ENCODE results near the gene DNAH8.

Gene DNAH8

DNA sequence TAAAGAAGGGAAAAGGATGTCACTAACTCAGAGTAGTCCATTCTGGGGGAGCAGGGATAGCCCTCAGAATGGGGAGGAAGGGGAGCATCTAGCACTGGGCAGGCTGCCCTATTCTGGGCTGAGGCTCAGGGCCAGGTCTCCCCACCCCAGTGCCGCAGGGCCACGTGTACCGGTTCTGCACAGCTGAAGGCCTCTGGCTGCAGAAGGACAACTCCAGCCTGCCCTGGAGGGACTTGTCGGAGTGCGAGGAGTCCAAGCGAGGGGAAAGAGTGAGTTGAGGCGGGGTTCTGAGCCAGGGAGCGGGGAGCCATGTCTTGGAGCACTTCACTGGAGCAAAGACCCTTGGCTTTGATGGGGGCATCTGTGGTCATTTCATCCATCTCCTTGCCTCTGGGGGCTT is 350.4 kb downstream of the DNAH8 start:
- DNase-seq = no peak

DNA sequence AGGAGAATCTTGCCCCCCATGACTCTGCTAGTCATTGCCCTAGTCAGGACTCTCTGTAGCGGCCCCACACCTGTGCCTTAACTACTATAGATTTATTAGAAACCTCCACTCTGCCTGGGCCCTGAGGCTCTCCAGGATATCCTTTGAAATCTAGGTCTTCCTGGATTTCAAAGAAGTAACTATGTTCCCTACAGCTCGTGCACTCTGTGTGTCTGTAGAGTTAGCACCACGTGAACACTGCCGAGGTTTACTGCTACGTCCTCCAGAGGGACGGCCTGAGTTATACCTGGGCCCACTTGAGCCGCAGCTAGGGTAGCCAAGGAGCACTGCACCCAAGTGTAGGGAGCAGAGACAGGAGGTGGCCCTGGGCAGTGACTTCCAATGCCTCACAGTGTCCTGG is 353.3 kb downstream of the DNAH8 start:
- DNase-seq = no peak

DNA sequence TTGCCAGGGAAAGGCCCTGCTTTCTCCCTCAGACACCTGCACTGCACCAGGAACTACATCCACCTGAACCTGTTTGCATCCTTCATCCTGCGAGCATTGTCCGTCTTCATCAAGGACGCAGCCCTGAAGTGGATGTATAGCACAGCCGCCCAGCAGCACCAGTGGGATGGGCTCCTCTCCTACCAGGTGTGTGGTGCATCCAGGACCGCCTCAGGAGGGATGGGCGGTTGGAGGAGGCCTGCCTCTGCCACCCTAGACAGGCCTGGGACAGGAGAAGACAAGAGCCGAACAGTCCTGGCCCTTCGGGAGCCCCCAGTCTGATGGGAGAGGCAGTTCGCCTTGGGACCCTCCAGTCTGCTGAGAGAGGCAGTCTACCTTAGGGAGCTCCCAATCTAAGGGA is 357.7 kb downstream of the DNAH8 start:
- DNase-seq = no peak

DNA sequence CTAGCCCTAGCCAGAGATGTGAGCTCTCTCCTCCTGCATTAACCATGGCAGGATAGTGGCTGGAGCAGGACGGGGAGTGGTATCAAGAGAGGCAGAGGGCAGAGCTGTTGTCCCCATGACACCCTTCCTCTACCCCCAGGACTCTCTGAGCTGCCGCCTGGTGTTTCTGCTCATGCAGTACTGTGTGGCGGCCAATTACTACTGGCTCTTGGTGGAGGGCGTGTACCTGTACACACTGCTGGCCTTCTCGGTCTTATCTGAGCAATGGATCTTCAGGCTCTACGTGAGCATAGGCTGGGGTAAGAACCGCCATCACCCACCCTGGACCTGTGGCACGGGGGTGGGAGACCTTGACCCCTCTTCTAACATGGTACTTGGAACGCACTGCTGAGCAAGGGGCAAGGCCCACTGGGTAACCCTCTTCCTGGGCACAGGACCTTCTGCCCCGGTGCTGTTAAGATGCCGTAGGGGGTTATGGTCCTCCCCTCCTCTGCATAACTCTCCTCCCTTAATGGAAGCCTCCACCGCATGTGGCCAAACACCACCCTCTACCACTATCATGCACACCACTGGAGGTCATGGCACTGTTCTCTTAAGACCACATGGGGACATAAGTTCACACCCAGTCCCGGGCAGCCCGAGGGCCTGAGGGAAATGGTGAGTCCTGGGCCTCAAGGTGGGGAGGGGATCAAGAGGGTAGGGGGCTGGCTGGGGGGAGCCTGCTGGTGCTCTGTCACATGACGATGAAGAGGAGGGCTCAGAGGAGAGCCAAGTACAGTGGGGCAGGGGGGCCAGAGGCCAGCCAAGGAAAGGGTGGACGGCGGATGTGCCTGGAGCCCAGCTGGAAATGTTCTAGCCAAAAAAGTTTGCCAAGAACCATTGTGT is 358.6 kb downstream of the DNAH8 start:
- DNase-seq = no peak

DNA sequence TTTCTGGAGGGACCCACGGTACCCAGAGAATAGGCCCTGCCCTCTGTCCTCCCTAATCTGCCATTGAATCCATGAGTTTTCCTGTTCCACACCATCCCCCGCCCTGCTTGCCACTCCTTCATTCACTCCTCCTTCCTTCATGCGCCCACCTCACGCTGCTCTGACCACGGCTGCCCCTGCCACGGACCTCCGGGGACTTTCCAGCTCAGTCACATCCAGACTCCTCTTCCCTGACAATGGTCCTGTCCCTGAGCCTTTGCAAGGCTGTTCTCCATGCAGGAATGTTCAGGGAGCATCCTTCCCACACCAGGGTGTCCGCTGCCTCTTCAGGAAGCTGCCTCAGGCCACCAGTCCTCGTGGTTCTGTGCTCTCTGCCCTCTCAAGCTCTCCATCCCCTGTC is 359.4 kb downstream of the DNAH8 start:
- DNase-seq = no peak

DNA sequence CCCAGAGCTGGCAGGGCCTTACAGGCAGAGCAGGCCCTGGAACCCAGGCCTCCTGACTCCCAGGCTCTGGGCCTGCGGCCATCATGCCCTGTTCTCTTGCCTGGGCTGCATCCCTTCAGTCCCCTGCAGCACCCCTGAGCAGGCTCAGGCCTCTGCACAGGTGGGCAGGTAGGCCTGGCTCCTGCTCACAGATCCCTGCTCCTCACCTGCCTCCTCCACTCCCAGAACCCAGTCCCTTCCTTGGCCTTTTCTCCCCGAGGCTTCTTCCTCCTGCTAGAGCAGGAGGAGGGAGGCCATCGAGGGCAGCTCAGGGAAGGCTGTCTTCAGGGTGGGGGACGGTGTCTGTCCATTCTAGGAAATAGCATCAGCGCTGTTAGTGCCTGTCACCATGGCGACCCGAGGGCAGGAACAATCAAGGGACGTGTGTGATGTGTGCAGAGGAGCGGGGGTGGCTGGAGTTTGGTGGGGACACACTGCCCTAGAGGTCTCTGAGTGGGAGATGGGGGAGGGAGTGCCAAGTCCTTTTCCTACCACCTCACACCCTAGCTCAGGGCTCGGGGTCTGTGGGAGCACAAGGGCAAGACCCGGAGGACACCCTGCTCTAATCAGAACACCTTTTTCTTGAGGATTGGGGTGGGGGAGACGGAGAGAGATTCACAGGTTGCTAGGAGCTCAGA is 360.0 kb downstream of the DNAH8 start:
- peak in 1 of 51 donors; percentile 10 for DNase-seq

DNA sequence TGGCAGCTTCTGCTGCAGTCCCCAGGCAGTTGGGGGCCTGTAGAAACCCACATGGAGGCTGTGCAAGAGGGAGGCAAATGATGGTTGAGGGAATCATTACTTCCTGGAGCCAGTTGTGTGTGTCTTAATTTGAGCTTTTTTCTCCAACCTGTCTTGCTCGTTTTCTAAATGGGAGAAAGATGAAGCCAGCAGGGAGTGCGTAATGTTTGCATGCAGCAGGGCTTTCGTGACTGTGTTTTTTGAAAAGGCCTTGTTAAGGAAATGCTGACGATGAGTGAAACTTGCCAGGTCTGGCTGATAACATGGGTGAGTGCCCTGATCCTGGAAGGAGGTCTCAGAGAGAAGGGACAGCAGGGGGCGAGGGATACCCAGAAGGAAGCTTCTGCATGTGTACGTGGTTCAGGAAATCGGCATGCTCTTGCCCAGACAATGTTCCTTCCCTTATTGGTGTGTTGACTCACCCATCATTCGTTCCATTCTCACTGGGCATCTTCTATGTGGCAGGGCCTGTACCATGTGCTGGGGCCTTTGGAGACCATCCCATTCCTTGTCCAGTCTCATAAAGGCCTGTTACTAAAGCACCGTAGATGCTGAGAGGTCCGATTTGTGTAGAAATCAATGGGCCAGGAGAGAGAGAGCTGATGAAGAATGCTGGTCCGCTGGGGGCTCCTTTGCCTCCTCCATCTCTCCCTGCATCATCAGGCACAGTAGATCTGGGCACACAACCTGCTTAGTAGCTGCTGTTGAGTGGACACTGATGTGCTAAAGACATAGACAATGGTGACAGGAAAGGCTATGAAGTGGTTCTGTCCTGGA is 360.9 kb downstream of the DNAH8 start:
- DNase-seq = no peak

DNA sequence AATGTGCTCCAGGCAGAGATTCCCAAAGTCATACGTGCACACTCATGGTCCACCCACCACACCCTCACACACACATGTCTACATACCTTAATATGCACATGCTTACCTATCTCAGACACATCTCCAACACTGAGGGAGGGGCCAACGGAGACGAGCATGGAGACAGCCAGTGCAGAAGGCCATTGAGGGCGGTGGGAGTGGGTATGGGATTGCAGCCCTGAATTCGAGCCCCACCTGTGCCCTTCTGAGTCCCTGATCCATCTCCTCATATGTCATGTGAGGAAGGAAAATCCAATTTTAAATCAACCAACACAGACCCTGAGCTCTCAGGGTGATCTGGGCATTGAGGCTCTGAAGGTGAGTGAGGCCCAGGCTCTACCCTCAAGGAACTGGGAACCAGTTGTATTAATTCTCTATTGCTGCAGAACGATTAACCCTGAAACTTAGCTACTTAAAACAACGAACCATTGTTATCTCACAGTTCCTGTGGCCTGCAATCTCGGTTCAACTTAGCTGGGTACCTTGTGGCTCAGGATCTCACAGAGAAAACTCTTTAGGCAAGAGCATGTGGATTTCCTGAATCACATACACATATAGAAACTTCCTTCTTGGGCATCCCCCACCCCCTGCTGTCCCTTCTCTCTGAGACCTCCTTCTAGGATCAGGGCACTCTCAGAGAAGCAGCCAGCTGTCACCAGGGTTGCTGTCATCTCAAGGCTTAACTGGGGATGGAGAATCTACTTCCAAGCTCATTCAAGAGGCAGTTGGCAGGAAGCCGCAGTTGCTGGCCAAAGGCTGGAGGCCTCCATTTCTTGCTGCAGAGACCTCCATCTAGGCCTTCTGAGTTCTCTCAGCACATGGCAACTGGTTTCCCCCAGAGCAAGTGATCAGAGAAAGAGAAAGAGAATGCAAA is 361.8 kb downstream of the DNAH8 start:
- DNase-seq = no peak

DNA sequence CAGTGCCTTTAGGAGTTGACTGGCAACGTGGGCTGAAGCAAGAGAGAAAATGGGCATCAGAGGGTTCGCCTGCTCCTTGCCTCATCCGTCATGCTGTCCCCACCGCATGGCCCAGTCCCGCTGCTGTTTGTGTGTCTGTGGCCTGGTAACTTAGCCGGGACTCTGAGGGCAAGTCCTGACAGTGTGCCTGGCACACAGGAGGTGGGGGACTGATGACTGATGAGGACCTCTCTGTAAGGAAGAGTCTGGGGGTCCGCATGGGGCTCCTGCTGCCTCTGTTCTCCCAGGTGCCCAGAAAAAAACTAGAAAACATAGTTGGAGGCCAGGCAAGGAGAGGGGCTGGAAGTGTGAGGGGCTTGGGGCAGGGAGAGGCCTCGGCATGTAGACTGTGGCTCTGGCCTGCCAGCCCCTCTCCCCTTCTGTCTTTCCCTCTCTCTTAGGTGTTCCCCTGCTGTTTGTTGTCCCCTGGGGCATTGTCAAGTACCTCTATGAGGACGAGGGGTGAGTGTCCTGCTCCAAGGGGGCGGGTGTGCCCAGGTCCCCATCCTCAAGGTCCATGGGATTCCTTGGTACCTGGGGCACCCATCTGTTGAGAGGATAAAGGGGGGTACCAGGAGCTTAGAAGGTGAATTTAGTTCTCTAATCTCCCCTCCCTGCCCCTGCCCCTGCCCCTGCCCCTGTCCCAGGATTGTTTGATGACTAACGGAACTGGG is 362.9 kb downstream of the DNAH8 start:
- DNase-seq = no peak

DNA sequence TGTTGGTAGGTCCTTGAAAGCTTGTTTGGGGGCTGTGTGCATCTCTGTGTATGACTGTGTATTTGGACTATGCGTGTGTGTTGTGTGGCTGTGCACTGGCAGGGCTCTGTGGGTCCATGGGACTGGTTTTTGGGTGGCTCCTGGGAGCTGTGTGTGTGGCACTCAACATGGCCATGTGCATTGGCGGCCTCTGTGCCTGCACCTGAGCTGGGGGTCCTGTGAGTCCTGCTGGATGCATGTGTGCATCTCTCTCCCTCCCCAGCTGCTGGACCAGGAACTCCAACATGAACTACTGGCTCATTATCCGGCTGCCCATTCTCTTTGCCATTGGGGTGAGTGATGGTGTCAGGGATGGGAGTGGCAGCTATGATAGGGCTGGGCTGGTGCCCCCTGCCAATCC is 363.6 kb downstream of the DNAH8 start:
- no peak for DNase-seq

DNA sequence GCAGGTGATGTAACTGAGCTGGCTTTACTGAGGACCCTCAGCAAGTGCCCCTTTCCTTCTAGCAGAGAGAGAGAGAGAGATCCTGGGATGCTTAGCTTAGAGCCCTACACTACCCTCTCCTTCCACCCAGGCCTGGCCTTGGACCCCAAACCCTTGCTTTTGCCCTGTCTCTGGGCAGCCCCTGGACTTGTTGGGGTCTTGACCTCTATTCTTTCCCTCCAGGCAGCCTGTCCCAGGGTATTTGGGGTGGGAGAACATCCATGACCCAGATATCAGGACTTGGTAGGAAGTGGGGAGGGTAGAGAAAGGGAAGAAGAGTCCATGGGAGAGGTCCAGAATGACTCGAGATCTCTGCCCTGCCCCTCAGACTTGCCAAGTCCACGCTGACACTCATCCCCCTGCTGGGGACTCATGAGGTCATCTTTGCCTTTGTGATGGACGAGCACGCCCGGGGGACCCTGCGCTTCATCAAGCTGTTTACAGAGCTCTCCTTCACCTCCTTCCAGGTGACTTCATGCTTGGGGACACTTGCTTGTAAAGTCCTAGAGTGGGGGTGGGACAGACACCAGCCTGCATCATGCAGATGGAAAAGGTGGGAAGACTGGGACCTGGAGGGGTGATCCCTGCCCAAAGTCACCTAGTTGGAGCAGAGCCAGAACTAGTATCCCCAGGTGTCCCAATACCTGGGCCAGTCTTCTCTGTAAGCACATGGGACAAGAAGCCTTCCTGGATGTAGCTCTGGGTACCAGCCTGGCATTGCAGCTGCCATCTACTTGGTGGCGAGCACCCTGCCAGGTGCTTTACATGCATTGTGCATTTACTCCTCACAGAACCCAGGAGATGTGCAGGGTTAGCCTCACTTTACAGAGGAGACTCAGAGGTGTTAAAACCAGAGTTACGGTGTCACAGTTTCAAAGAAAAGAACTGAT is 364.4 kb downstream of the DNAH8 start:
- no peak for DNase-seq

All from hypothalamus (tissue), 51 donors.